Lower lobe of right lung (tissue), 2 donors: ENCODE results near the gene CNOT1. TPM values are rescaled to one million over a fixed set of nuclear protein-coding genes. Genes with fewer than 3 reads are reported as not detected.

ENCODE experiments used
- ATAC-seq, 2 donors: fragments of 200-7000 bp; cut with Tn5 transposase; one replicate each; pipeline ENCODE4 v1.9.1; 2020 to 2022; ENCODE audit warnings: mild to moderate bottlenecking in 2 of 2, moderate library complexity in 2 of 2
- DNase-seq: peaks from one replicate; pipeline ENCODE4 v3.0.0-alpha.2; 2020
- H3K27ac ChIP-seq: fragments of 200-600 bp; one replicate; pipeline ENCODE4 v1.8.0; 2022
- H3K27me3 ChIP-seq: fragments of 200-600 bp; one replicate; pipeline ENCODE4 v1.8.0; 2022; ENCODE audit warnings: low read depth
- H3K36me3 ChIP-seq: fragments of 200-600 bp; one replicate; pipeline ENCODE4 v1.8.0; 2022; ENCODE audit warnings: mild to moderate bottlenecking
- H3K4me1 ChIP-seq: fragments of 200-600 bp; one replicate; pipeline ENCODE4 v1.8.0; 2022
- H3K4me3 ChIP-seq: fragments of 200-600 bp; one replicate; pipeline ENCODE4 v1.8.0; 2022; ENCODE audit warnings: mild to moderate bottlenecking
- H3K9me3 ChIP-seq: fragments of 200-600 bp; one replicate; pipeline ENCODE4 v1.8.0; 2022
- CTCF ChIP-seq: fragments of 200-600 bp; IDR thresholded peaks from one replicate; pipeline ENCODE4 v1.8.0; 2022; ENCODE audit warnings: antibody characterized with exemption, mild to moderate bottlenecking
- intact Hi-C: fragments of 100-400 bp; cut with DNase I; formaldehyde crosslinking; loops from one replicate; pipeline ENCODE4 v1.11.0; 2022
- total RNA-seq: library from RNA; stranded (reverse); fragmentation: NEBNext Ultra II Directional; extraction: Animal tissue kit (Norgen Biotek cat#: 25700); gene quantifications from one replicate; pipeline ENCODE4 v1.2.1, GENCODE V29; 2021
- donor health status: DM: no; HTN: yes; CAD: no; lungs with severe emphysema.

CNOT1 gene
- total RNA-seq, 1 donor from 2014 or later: 172 TPM

- intact Hi-C loops: no loop called here
- H3K4me1 ChIP-seq: no peaks in the 10 kb centered on the region
Measured at GRCh38 chr16:58533751-58534470, 95.7 kb downstream of the CNOT1 start.

GRCh38 chr16:58532414-58532813, 97.2 kb downstream of the CNOT1 start:
- no peak for DNase-seq
- no peak overlapping the region for H3K4me3 ChIP-seq
- H3K36me3 ChIP-seq: peaks cover 100% of the 10 kb centered on the region
- H3K9me3 ChIP-seq: no peaks in the 10 kb centered on the region
- no peaks in the 10 kb centered on the region for H3K4me1 ChIP-seq
- H3K27ac ChIP-seq: no peak overlapping the region
- TF ChIP-seq CTCF: no peak
- no peaks in the 10 kb centered on the region for H3K27me3 ChIP-seq
- no peak for ATAC-seq
- intact Hi-C loops: no loop called here

More at GRCh38 chr16:58533751-58534470, 95.7 kb downstream of the CNOT1 start:
- TF ChIP-seq CTCF: no peak
- H3K27ac ChIP-seq: no peak overlapping the region
- ATAC-seq (no peak), DNase-seq (no peak)
- H3K9me3 ChIP-seq: no peaks in the 10 kb centered on the region
- H3K27me3 ChIP-seq: no peaks in the 10 kb centered on the region
- H3K4me3 ChIP-seq: no peak overlapping the region
- peaks cover 100% of the 10 kb centered on the region for H3K36me3 ChIP-seq

- Histone ChIP-seq H3K27ac (no peak overlapping the region), H3K4me1 (no peaks in the 10 kb centered on the region), H3K9me3 (no peaks in the 10 kb centered on the region), H3K27me3 (no peaks in the 10 kb centered on the region), H3K36me3 (peaks cover 100% of the 10 kb centered on the region), H3K4me3 (no peak overlapping the region)
- TF ChIP-seq CTCF: no peak
- DNase-seq: no peak
- no peak for ATAC-seq
- intact Hi-C loops: no loop called here
Measured at GRCh38 chr16:58530179-58530578, 99.4 kb downstream of the CNOT1 start.

GRCh38 chr16:58519707-58520106, 109.9 kb downstream of the CNOT1 start:
- no peaks in the 10 kb centered on the region for H3K27me3 ChIP-seq
- no peak overlapping the region for H3K4me3 ChIP-seq
- ATAC-seq (no peak), DNase-seq (no peak)
- intact Hi-C loops: no loop called here
- peaks cover 13% of the 10 kb centered on the region for H3K4me1 ChIP-seq
- H3K27ac ChIP-seq: no peak overlapping the region
- H3K9me3 ChIP-seq: no peaks in the 10 kb centered on the region
- peaks cover 83% of the 10 kb centered on the region for H3K36me3 ChIP-seq
- no peak for TF ChIP-seq CTCF

GRCh38 chr16:58518980-58519368, 110.7 kb downstream of the CNOT1 start:
- ATAC-seq (no peak), DNase-seq (no peak)
- H3K27ac ChIP-seq: no peak overlapping the region
- TF ChIP-seq CTCF: no peak
- no peaks in the 10 kb centered on the region for H3K27me3 ChIP-seq
- peaks cover 19% of the 10 kb centered on the region for H3K4me1 ChIP-seq
- intact Hi-C loops: no loop called here
- H3K4me3 ChIP-seq: no peak overlapping the region
- peaks cover 75% of the 10 kb centered on the region for H3K36me3 ChIP-seq
- no peaks in the 10 kb centered on the region for H3K9me3 ChIP-seq
